Glutamatergic neuron (in vitro differentiated cells): ENCODE measurements around the gene RNF213. TPM values are rescaled to one million over a fixed set of nuclear protein-coding genes. Genes with fewer than 3 reads are reported as not detected.
"Not testable (repeated sequence)": the region's sequence is repeated elsewhere in the genome, so short reads cannot be mapped to it uniquely, and the experiment has no call there.

Experiments used
- DNase-seq: peaks from one replicate; pipeline ENCODE4 v3.0.0; 2022
- H3K27ac Mint-ChIP-seq: one replicate; pipeline ENCODE4 v1.8.0; 2020; ENCODE audit warnings: mild to moderate bottlenecking, mixed read lengths, inconsistent platforms; ENCODE audit not compliant: unreplicated experiment
- H3K27me3 Mint-ChIP-seq: one replicate; pipeline ENCODE4 v1.8.0; 2020; ENCODE audit warnings: mild to moderate bottlenecking, moderate library complexity, mixed read lengths, inconsistent platforms; ENCODE audit not compliant: unreplicated experiment
- H3K36me3 Mint-ChIP-seq: one replicate; pipeline ENCODE4 v1.8.0; 2020; ENCODE audit warnings: mild to moderate bottlenecking, mixed read lengths, inconsistent platforms; ENCODE audit not compliant: unreplicated experiment
- H3K4me1 Mint-ChIP-seq: one replicate; pipeline ENCODE4 v1.8.0; 2020; ENCODE audit warnings: mild to moderate bottlenecking, low read depth, mixed read lengths, inconsistent platforms; ENCODE audit not compliant: unreplicated experiment
- H3K4me3 Mint-ChIP-seq: one replicate; pipeline ENCODE4 v1.8.0; 2020; ENCODE audit warnings: mild to moderate bottlenecking, mixed read lengths, inconsistent platforms; ENCODE audit not compliant: unreplicated experiment
- H3K9me3 Mint-ChIP-seq: one replicate; pipeline ENCODE4 v1.8.0; 2020; ENCODE audit warnings: mild to moderate bottlenecking, moderate library complexity, mixed read lengths, inconsistent platforms; ENCODE audit not compliant: unreplicated experiment
- total RNA-seq: library from RNA; stranded (reverse); fragmentation: NEBNext Ultra II Directional; extraction: Animal tissue kit (Norgen Biotek cat#: 25700); gene quantifications from one replicate; pipeline ENCODE4 v1.2.1, GENCODE V29; 2021; ENCODE audit not compliant: unreplicated experiment
- TF ChIP-seq, protein P1 (sequence below): fragments of 200-600 bp; sonication (generic); IDR thresholded peaks from one replicate; pipeline ENCODE4 v1.5.0; 2021; ENCODE audit not compliant: partially characterized antibody, unreplicated experiment

Gene RNF213
- total RNA-seq, 1 donor from 2014 or later: 34.7 TPM

DNA sequence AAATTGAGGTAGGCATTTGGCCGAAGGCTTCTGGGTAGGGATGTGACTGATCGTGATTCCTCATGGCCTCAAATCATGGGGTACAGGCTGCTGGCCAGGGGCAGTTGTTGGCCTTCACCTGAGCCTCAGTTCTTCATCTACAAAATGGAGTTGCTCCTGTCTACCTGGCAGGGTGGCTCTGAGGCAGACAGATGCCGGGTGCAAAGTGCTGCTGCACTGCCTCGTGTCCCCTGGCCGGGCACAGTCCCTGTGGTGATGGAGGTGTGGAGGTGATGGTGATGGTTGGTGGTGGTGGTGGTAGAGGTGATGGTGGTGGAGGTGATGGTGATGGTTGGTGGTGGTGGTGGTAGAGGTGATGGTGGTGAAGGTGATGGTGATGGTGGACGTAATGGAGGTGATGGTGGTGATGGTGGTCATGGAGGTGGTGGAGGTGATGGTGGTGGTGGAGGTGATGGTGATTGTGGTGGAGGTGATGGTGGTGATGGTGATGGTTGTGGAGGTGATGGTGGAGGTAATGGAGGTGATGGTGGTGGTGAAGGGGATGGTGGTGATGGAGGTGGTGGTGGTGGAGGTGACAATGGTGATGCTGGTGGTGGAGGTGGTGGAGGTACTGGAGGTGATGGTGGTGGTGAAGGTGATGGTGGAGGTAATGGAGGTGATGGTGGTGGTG, 52.6 kb downstream of the RNF213 start:
- no peaks in the 10 kb centered on the region for H3K4me1 Mint-ChIP-seq
- DNase-seq: no peak
- peaks cover 3% of the 10 kb centered on the region for H3K27me3 Mint-ChIP-seq
- peaks cover 4% of the 10 kb centered on the region for H3K9me3 Mint-ChIP-seq
- no peak overlapping the region for H3K4me3 Mint-ChIP-seq
- TF ChIP-seq, protein P1, sequence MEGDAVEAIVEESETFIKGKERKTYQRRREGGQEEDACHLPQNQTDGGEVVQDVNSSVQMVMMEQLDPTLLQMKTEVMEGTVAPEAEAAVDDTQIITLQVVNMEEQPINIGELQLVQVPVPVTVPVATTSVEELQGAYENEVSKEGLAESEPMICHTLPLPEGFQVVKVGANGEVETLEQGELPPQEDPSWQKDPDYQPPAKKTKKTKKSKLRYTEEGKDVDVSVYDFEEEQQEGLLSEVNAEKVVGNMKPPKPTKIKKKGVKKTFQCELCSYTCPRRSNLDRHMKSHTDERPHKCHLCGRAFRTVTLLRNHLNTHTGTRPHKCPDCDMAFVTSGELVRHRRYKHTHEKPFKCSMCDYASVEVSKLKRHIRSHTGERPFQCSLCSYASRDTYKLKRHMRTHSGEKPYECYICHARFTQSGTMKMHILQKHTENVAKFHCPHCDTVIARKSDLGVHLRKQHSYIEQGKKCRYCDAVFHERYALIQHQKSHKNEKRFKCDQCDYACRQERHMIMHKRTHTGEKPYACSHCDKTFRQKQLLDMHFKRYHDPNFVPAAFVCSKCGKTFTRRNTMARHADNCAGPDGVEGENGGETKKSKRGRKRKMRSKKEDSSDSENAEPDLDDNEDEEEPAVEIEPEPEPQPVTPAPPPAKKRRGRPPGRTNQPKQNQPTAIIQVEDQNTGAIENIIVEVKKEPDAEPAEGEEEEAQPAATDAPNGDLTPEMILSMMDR: no peak
- H3K36me3 Mint-ChIP-seq: peaks cover 12% of the 10 kb centered on the region
- H3K27ac Mint-ChIP-seq: no peak overlapping the region

DNA sequence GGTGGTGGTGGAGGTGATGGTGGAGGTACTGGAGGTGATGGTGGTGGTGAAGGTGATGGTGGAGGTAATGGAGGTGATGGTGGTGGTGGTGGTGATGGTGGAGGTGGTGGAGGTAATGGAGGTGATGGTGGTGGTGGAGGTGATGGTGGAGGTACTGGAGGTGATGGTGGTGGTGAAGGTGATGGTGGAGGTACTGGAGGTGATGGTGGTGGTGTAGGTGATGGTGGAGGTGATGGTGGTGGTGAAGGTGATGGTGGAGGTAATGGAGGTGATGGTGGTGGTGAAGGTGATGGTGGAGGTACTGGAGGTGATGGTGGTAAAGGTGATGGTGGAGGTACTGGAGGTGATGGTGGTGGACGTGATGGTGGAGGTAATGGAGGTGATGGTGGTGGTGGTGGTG, 53.3 kb downstream of the RNF213 start:
- not testable (repeated sequence) for H3K4me3 Mint-ChIP-seq, H3K27me3 Mint-ChIP-seq, H3K27ac Mint-ChIP-seq, H3K9me3 Mint-ChIP-seq, H3K4me1 Mint-ChIP-seq, DNase-seq
- peaks cover 12% of the 10 kb centered on the region for H3K36me3 Mint-ChIP-seq

DNA sequence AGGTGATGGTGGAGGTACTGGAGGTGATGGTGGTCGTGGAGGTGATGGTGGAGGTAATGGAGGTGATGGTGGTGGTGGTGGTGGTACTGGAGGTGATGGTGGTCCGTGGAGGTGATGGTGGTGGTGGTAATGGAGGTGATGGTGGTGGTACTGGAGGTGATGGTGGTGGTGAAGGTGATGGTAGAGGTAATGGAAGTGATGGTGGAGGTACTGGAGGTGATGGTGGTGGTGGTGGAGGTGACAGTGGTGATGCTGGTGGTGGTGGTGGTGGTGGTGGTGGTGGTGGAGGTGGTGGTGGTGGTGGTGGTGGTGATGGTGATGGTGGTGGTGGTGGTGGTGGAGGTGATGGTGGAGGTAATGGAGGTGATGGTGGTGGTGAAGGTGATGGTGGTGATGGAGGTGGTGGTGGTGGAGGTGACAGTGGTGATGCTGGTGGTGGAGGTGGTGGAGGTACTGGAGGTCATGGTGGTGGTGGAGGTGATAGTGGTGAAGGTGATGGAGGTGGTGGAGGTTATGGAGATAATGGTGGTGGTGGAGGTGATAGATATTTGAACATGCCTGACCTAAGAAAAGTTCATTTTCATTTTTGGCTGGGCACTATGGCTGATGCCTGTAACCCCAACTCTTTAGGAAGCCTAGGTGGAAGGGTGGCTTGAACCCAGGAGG, 55.0 kb downstream of the RNF213 start:
- Mint-ChIP-seq H3K27me3 (peaks cover 3% of the 10 kb centered on the region), H3K36me3 (peaks cover 12% of the 10 kb centered on the region), H3K9me3 (peaks cover 4% of the 10 kb centered on the region), H3K4me3 (no peak overlapping the region), H3K4me1 (no peaks in the 10 kb centered on the region), H3K27ac (no peak overlapping the region)
- no peak for DNase-seq
- TF ChIP-seq, protein P1: no peak

DNA sequence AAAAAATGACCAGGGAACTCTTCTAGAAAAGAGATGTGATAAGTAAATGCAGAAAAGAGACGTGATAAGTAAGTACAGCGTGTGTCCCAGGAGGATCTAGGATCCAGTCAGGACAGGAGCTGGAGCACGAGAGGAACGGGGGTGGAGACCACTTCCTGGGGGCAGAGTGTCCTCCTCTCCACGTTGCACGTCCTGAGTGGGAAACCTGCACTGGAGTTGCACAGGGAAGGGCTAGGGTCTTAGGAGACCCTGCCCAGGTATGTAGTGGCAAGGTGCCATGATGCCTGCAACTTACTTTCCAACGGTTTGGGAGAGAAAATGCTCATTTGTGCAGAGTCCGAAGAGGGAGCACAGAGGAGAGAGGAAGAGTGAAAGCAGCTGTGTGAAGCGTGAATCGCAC, 55.8 kb downstream of the RNF213 start:
- Mint-ChIP-seq H3K36me3 (peaks cover 15% of the 10 kb centered on the region), H3K27me3 (peaks cover 3% of the 10 kb centered on the region), H3K9me3 (peaks cover 4% of the 10 kb centered on the region), H3K4me1 (no peaks in the 10 kb centered on the region), H3K4me3 (peak overlapping the region; percentile 9), H3K27ac (no peak overlapping the region)
- TF ChIP-seq, protein P1: no peak
- DNase-seq: no peak

DNA sequence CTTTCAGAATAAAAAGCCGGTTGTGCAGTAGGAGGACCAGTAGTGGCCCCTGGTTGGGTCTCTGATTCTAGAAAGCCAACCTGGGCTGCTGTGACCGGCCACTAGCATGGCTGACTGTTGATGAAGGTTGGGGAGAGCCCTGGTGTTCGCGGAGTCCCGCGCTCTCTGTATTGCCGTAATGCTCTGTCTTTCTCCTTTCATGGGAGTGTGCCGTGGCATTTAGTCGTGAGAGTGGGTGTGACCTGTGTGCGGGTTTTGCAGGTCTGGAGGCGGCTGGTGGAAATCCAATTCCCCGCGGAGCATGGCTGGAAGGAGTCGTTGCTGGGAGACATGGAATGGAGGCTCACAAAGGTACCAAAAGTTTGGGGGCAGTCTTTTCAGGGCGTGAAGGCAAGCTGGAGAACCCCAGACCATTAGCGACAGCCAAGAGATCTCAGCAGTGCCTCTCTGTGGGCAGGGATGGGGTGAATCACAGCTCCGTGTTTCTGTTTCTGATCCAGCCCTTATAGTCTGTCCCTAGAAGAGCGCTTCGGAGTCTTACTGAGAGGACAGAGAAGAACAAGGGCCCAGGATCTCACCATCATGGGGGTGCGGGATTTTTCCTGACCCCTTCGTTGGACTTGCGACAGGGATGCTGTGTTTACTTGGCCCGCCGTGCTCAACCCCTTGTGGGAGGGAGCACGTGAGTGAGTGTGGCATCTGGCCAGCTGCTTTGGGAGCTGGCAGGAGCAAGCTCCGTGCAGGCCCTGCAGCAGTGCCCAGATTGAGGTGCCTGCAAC, 56.5 kb downstream of the RNF213 start:
- H3K27me3 Mint-ChIP-seq: peaks cover 3% of the 10 kb centered on the region

More for the DNA sequence above, 56.5 kb downstream of the RNF213 start:
- Mint-ChIP-seq H3K9me3 (peaks cover 4% of the 10 kb centered on the region), H3K4me1 (no peaks in the 10 kb centered on the region), H3K27ac (no peak overlapping the region), H3K36me3 (peaks cover 16% of the 10 kb centered on the region), H3K4me3 (no peak overlapping the region)
- TF ChIP-seq, protein P1: no peak
- no peak for DNase-seq
